ENCODE results near the gene PLCL1.
"Not testable (repeated sequence)": the region's sequence is repeated elsewhere in the genome, so short reads cannot be mapped to it uniquely, and the experiment has no call there.

PLCL1 gene

GRCh38 chr2:198173864-198174263 is 369.5 kb downstream of the PLCL1 start:
- DNase-seq (ENCODE audit: low read depth, low spot score), result no peak
- H3K4me3 ChIP-seq (ENCODE audit: low read length), result no peak overlapping the region

- H3K4me3 ChIP-seq (ENCODE audit: low read length), result no peak overlapping the region
- no peak for DNase-seq (ENCODE audit: low read depth, low spot score)
These were observed 370.9 kb downstream of the PLCL1 start for GRCh38 chr2:198175271-198175670.

DNA sequence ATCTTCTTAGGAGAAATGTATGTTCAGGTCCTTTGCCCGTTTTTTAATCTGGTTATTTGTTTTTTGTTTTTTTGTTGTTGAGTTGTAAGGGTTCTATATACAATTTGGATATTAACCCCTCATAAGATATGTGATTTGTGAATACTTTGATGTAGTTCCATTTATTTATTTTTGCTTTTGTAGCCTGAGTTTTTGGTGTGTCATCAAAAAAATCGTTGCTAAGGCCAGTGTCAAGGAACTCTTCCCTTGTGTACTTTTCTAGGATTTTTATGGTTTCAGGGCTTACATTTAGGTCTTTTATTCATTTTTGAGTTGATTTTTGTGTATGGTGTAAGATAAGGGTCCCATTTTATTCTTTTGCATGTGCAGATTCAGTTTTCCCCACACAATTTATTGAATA is 372.6 kb downstream of the PLCL1 start:
- DNase-seq (ENCODE audit: low read depth, low spot score), result no peak
- H3K4me3 ChIP-seq (ENCODE audit: low read length), result no peak overlapping the region

DNA sequence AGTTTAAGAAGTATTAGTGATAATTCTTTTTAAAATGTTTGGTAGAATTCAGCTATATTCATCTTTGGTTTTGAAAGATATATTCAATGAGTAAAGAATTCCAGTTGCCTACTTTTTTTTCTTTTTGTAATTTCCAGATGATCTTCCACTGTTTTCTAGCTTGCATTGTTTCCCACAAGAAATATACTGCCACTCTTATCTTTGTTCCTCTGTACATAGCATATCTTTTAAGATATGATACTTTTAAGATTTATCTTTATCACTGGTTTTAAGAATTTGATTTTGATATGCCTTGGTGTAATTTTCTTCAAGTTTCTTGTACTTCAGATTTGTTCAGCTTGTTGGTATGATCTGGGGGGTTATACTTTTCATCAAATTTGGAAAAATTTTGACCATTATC is 374.4 kb downstream of the PLCL1 start:
- DNase-seq (ENCODE audit: low read depth, low spot score), result no peak
- no peak overlapping the region for H3K4me3 ChIP-seq (ENCODE audit: low read length)

GRCh38 chr2:198186257-198186656 is 381.9 kb downstream of the PLCL1 start:
- no peak overlapping the region for H3K4me3 ChIP-seq (ENCODE audit: low read length)

GRCh38 chr2:198187841-198188240 is 383.4 kb downstream of the PLCL1 start:
- no peak overlapping the region for H3K4me3 ChIP-seq (ENCODE audit: low read length)
- DNase-seq (ENCODE audit: low read depth, low spot score), result no peak

More at GRCh38 chr2:198186257-198186656, 381.9 kb downstream of the PLCL1 start:
- no peak for DNase-seq (ENCODE audit: low read depth, low spot score)

DNA sequence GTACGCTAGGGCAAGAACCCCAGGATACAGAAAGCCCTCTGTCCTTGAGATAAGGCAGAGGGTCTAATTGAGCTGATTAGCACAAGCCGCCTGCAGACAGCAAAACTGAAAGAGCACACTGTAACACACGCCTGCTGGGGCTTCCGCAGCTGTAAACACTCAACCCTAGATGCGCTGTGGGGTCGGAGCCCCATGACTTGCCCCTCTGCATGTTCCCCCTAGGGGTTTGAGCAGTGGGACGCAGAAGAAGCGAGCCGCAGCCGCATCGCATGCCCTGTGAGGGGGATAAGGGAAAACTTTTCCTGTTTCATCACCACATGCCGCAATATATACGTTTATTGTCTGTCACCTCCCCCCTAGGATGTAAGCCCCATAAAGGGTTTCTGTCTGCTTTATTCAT is 384.6 kb downstream of the PLCL1 start:
- DNase-seq (ENCODE audit: low read depth, low spot score), result no peak
- no peak overlapping the region for H3K4me3 ChIP-seq (ENCODE audit: low read length)

DNA sequence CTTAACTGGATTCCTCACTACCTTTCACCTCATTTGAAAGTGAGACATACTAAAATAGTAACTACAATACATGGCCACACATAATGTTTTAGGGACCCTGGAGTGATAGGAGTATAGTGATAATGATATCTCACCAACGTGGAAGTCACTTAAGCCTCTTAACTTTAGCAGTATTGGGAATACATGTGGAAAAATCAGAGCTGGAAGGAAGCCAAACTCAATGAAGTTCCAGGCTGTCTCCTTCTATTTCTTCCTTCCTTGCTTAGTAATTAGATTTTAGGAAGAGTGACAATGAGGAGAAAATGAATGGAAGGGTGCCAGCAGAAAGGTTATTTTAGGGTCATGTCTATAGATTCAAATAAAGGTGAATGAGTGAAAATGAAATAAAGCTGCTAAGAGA is 387.3 kb downstream of the PLCL1 start:
- H3K4me3 ChIP-seq (ENCODE audit: low read length), result no peak overlapping the region
- DNase-seq (ENCODE audit: low read depth, low spot score), result no peak

- not testable (repeated sequence) for H3K4me3 ChIP-seq (ENCODE audit: low read length); DNase-seq (ENCODE audit: low read depth, low spot score)
These were observed 392.2 kb downstream of the PLCL1 start for GRCh38 chr2:198196556-198196955.
